NCI-H2196 (cell line): ENCODE results near the gene MYORG.
"Not testable (repeated sequence)": the region's sequence is repeated elsewhere in the genome, so short reads cannot be mapped to it uniquely, and the experiment has no call there.

Experiments
- DNase-seq: peaks from one replicate; lab custom pipeline; 2025; ENCODE audit not compliant: unreplicated experiment; lab: John Stamatoyannopoulos, UW

Gene MYORG

GRCh38 chr9:34370335-34370969, 6.2 kb downstream of the MYORG start:
- no peak for DNase-seq

DNA sequence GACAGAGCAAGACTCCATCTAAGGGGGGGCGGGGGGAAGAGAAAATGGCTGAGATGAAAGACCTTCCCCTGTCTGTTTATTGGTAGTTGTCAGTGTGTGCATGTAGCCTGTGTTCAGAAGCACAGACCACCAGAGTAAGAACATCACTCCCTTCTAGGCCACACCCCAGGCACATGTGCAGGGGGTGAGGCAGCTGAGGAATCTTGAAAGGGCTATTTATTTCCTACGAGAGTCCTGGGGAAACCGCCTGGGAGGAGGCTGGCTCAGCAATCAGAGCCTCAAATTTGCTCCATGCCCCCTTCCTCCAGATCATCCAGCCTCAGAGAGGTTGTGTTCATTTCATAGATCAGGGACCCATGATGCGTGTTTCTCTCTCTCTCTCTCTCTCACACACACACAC, 7.1 kb downstream of the MYORG start:
- no peak for DNase-seq

- not testable (repeated sequence) for DNase-seq
Observed at GRCh38 chr9:34368796-34369195, 7.9 kb downstream of the MYORG start.

DNA sequence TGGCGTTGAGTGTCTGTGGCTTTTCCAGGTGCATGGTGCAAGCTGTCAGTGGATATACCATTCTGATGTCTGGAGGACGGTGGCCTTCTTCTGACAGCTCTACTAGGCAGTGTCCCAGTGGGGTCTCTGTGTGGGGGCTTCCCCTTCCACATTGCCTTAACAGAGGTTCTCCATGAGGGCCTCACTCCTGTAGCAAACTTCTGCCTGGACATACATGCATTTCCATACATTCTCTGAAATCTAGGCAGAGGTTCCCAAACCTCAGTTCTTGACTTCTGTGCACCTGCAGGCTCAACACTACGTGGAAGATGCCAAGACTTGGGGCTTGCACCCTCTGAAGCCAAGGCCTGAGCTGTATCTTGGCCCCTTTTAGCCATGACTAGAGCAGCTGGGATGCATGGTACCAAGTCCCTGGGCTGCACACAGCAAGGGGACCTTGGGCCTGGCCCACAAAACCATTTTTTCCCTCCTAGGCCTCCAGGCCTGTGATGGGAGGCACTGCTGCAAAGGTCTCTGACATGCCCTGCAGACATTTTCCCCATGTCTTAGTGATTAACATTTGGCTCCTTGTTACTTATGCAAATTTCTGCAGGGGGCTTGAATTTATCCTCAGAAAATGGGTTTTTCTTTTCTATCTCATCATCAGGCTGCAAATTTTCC, 8.8 kb downstream of the MYORG start:
- not testable (repeated sequence) for DNase-seq

DNA sequence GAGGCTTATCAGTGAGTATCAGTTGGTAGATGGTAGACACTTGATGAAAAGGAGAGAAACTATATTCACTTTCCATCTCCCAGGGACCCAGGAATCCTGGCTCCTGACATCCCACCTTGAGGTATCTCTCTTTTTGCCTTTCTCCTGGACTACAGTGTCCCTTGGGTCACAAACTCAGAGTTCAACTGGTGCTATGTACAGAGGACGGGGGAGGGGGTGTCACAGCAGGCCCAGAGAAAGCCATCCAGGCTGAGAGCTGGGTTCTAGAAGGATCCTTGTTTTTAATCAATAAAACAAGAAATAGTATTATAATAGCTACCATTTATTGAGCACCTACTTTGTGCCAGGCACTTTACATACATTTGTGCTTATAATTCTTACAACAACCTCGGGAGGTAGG, 10.3 kb downstream of the MYORG start:
- no peak for DNase-seq

DNA sequence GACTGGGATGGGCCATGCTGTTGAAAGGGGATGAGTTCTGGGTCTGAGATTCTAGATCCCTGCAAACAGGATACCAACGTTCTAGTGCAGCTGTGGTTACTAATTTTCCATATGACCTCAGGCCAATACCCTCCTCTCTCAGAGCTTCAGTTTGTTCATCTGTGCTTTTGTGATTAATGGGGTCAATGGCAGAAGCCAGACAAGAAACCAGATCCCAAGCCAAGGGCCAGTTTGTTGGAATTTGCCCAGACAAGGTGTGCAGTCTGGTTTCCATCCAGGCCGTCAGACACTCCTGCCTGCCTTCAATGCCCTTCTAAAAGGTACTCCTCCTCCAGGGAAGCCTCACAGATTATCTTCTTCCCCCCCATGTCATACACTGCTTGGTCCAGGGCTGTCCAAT, 11.4 kb downstream of the MYORG start:
- no peak for DNase-seq

- no peak for DNase-seq
Observed at GRCh38 chr9:34363619-34364351, 12.9 kb downstream of the MYORG start.

GRCh38 chr9:34362614-34363214, 14.0 kb downstream of the MYORG start:
- DNase-seq: no peak

DNA sequence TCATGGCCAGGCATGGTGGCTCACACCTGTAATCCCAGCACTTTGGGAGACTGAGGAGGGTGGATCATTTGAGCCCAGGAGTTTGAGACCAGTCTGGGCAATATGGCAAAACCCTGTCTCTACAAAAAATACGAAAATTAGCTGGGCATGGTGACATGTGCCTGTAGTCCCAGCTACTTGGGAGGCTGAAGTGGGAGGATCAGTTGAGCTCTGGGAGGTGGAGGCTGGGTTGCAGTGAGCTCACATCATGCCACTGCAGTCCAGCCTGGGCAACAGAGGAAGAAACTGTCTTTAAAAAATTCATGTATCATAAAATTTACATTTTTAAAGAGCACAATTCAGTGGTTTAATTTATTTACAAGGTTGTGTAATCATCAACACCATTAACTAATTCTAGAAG, 23.7 kb downstream of the MYORG start:
- not testable (repeated sequence) for DNase-seq

DNA sequence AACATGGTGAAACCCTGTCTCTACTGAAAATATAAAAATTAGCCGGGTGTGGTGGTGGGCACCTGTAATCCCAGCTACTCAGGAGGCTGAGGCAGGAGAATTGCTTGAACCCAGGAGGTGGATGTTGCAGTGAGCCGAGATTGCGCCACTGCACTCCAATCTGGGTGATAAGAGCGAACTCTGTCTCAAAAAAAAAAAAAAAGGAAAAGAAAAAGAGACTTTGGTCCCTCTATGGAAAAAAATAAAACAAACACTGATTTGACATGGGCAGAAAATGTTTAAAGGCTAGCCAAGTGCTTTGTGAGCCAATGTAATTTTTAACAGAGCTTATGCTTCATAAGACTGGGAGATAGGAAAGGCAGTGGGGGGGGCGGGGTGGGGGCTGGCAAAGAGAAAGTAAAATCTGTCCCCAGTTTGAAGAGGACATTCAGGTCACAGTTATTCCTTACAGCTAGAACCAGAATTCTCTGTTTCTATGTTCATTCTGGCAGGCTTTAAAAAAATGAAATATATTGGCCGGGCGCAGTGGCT, 24.5 kb downstream of the MYORG start:
- DNase-seq: not testable (repeated sequence)

GRCh38 chr9:34349324-34349723, 27.4 kb downstream of the MYORG start:
- DNase-seq: no peak

GRCh38 chr9:34347800-34348158, 28.9 kb downstream of the MYORG start:
- DNase-seq: no peak

GRCh38 chr9:34346873-34347799, 29.6 kb downstream of the MYORG start:
- DNase-seq: no peak

DNA sequence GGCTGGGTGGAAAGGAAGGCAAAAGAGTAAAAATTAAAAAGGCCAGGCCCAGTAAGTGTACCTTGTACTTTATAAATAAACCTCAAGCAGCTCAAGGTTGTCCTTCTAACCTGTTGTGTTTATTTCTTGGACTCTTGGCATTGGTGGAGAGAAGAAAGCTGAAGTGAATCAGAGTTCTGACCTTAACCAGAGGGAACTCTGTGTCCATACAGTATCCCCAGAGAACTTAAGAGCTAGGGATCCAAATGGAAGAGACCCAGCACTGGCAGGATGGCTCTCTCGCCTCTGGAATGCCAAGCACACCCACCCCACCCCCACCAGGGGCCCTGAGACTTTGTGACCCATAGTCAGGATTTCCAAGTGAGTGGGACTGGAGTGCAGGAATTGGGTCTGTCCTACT, 33.1 kb downstream of the MYORG start:
- no peak for DNase-seq

- no peak for DNase-seq
Observed at GRCh38 chr9:34343090-34343489, 33.6 kb downstream of the MYORG start.

- DNase-seq: no peak
Observed at GRCh38 chr9:34341659-34342295, 34.9 kb downstream of the MYORG start.

DNA sequence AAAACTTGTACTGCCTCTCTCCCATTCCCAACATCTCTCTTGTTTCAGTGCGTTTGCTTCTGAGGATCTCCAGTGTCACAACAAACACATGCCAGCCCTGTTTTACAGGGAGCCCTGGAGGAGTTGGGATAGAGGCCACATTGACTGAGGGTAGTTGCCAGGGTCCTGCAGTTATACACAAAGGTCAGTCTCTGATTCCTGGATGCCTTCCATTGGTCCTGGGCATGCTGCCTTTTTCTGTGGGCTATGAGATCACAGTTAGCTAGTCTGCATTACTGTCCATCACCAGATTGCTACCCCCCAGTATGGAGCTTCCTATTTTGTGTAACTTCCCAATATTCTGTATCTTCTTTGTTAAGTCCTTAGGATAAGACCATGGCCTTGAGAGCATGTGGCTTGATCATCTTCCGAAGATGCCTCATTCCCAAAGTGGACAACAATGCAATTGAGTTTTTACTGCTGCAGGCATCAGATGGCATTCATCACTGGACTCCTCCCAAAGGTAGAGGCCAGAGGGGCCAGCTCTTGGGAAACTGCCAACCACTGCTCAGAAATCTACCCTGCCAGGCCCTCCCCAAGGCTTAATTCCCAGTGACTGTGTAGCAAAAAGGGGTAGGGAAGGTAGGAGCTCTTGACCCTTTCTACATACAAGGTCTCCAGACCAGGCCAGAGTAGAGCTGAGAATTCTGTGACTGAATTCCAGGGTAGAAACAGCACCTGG, 37.9 kb downstream of the MYORG start:
- DNase-seq: no peak

- not testable (repeated sequence) for DNase-seq
Observed at GRCh38 chr9:34338079-34338478, 38.6 kb downstream of the MYORG start.

DNA sequence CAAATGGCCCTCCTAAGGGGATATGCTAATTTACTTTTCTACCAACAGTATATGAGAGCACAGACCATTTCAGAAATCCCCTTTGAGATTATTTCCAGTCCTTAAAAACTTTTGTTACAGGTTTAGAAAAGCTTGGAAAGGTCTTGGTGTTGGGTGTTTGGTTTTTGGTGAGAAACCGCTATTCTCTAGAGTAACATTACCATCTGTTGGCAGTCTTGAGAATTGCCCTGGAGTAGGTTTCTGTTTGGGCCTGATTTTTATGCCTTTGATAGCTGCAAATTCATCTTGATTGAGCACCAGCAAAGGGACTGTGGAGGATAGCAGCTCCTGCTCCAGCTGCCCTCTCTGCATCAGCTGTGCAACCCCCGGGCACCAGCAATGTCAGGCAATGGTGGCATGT, 39.3 kb downstream of the MYORG start:
- no peak for DNase-seq
